Subcutaneous abdominal adipose tissue (tissue), 5 donors: ENCODE data around the gene RFFL.
"Not testable (repeated sequence)": the region's sequence is repeated elsewhere in the genome, so short reads cannot be mapped to it uniquely, and the experiment has no call there.

Experiments used
- H3K27ac ChIP-seq: one replicate; pipeline ENCODE4 v1.7.0; 2013; ENCODE audit warnings: low read depth, mild to moderate bottlenecking, inconsistent platforms, low read length, moderate library complexity
- H3K27me3 ChIP-seq, 5 donors: one replicate each; pipeline ENCODE4 v1.7.0; 2013; ENCODE audit warnings: low read length in 5 of 5, inconsistent platforms in 1 of 5; ENCODE audit not compliant: control insufficient read depth in 5 of 5, insufficient read depth in 4 of 5
- H3K36me3 ChIP-seq, 5 donors: one replicate each; pipeline ENCODE4 v1.7.0; 2013; ENCODE audit warnings: low read length in 5 of 5; ENCODE audit not compliant: control insufficient read depth in 5 of 5, insufficient read depth in 5 of 5
- H3K4me1 ChIP-seq, 5 donors: one replicate each; pipeline ENCODE4 v1.7.0; 2013; ENCODE audit warnings: low read length in 5 of 5, mild to moderate bottlenecking in 3 of 5, moderate library complexity in 1 of 5; ENCODE audit not compliant: control insufficient read depth in 5 of 5, insufficient read depth in 5 of 5
- H3K4me3 ChIP-seq, 5 donors: one replicate each; pipeline ENCODE4 v1.7.0; 2013; ENCODE audit warnings: low read length in 5 of 5, low read depth in 1 of 5
- H3K9ac ChIP-seq, 5 donors: one replicate each; pipeline ENCODE4 v1.7.0; 2013; ENCODE audit warnings: low read length in 5 of 5, mild to moderate bottlenecking in 4 of 5, moderate library complexity in 3 of 5
- H3K9me3 ChIP-seq, 5 donors: one replicate each; pipeline ENCODE4 v1.7.0; 2013; ENCODE audit warnings: low read length in 5 of 5; ENCODE audit not compliant: control insufficient read depth in 5 of 5
- donor health status: healthy.
- donor health status: healthy.
- donor health status: healthy.
- donor health status: healthy.
- donor health status: healthy.

Gene RFFL

DNA sequence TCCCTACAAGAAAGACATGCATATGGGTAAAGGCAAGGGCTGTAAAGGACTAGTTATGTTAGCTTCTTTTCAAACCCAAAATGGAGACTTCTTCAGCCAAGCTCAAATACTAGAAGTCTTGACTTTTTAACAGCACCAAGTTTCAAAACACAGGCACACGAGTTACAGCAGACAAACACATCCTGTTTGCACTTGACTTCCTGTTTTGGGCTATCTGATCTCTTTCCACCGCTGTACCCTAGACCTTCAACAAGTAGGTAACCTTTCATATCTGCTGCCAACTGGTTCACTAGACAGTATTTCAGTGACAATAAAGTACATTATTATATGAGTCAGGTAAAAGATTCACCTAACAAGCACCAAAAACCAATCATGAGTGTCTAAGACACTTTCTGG, 12.3 kb downstream of the RFFL start:
- H3K9ac ChIP-seq, result peak overlapping the region in 4 of 5 donors; percentile 0 to 48 (median 32)
- H3K4me3 ChIP-seq, result peak overlapping the region in 2 of 5 donors; percentile 40 to 46
- no peaks in the 10 kb centered on the region for H3K27me3 ChIP-seq
- peak overlapping the region; percentile 50 for H3K27ac ChIP-seq
- peaks cover 4 to 45% (median 38%) of the 10 kb centered on the region in 5 donors for H3K4me1 ChIP-seq
- no peaks in the 10 kb centered on the region for H3K36me3 ChIP-seq
- H3K9me3 ChIP-seq, result no peaks in the 10 kb centered on the region

DNA sequence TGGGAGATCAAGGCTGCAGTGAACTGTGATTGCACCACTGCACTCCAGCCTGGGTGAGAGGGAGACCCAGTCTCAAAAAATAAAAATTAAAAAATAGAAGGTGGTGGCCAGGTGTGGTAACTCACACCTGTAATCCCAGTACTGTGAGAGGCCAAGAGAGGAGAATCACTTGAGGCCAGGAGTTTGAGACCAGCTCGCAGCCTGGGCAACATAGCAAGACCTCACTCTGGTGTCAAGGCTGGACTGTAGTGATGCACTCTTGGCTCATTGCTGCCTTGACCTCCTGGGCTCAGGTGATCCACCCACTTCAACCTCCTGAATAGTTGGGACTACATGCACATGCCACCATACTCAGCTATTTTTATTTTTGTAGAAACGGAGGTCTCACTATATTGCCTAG, 13.3 kb downstream of the RFFL start:
- Histone ChIP-seq H3K4me3 (no peak overlapping the region), H3K4me1 (peaks cover 4 to 51% (median 40%) of the 10 kb centered on the region in 5 donors), H3K27me3 (no peaks in the 10 kb centered on the region), H3K27ac (no peak overlapping the region), H3K9me3 (no peaks in the 10 kb centered on the region), H3K36me3 (no peaks in the 10 kb centered on the region), H3K9ac (no peak overlapping the region)

DNA sequence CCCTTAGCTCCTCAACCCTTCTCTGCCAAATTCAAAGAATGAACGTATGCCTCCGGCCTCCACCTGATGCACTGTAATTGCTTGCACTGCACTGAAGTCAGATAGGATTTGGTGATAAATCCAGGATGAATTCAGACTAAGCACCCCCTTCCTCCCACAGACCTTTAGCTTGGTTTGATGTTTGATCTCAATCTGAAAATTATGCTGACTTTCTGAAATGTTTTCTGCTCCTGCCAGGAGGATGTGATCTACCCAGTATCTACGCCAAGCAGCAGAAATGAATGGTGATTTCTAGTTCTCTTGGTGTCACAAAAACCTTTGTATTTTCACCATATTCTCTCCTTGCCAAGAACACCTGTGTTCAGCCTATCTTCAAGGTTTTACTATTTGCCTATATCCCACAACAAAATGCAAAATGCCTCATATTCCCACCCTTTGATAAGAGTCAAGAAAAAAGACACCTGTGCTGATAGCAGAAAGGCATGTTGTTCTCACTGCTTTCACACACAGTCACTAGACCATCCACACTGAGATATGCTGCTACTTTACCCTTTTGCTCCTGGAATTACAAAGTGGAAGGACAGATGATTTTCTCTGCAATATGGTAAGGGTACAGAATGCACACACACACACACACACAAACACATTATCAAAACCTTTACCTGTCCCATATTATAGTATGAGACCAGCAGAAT, 14.7 kb downstream of the RFFL start:
- Histone ChIP-seq H3K27me3 (no peaks in the 10 kb centered on the region), H3K36me3 (no peaks in the 10 kb centered on the region), H3K9me3 (no peaks in the 10 kb centered on the region), H3K27ac (no peak overlapping the region), H3K4me1 (peaks cover 4 to 51% (median 40%) of the 10 kb centered on the region in 5 donors), H3K4me3 (no peak overlapping the region), H3K9ac (no peak overlapping the region)

DNA sequence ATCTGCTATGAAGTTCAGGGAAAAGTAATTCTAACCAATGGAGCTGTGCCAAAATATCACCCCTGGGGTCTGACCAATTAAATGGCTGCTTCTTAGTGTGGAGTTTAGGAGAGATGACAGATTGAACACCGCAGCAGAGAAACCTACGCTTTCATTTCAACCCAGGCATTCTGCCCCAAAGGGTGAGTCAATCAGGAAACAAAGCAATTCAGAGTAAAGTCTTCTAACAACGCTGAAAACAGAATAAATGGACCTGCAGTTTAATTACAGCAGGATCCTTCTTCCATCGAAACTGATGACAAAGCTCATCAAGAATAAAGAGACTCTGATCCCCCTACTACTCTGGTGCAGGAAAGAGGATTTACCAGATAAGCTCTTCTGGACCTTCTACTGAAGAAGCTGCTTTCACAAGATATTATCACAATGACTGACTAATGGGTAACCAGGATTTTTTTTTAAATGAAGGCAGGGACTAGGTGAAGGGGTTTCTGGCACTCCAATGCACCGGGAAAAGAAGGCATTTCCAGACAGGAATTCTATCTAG, 16.7 kb downstream of the RFFL start:
- H3K27me3 ChIP-seq, result no peaks in the 10 kb centered on the region
- peak overlapping the region in 1 of 5 donors; percentile 26 for H3K9ac ChIP-seq
- H3K4me1 ChIP-seq, result peaks cover 4 to 40% (median 31%) of the 10 kb centered on the region in 5 donors
- H3K4me3 ChIP-seq, result peak overlapping the region in 1 of 5 donors; percentile 7
- no peaks in the 10 kb centered on the region for H3K9me3 ChIP-seq
- H3K36me3 ChIP-seq, result no peaks in the 10 kb centered on the region
- no peak overlapping the region for H3K27ac ChIP-seq

DNA sequence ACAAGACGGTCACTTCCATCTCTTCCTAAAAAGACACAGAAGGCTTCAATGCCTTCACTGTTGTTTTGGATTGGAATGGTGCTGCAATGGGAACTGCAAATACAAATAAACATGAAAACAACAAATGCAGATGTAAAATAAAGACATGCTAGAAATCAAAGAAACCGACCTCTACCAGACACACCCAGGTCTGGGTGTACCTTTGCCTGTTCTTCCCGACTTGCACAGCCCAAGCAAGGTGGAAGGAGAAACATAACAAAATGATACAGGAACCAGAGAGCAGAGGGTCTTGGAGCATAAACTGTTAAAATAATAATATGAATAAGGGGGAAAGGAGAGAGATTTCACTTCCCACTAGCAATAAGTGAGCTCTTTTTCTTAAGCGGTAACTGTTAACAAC, 17.3 kb downstream of the RFFL start:
- Histone ChIP-seq H3K36me3 (no peaks in the 10 kb centered on the region), H3K4me1 (peaks cover 4 to 34% (median 25%) of the 10 kb centered on the region in 5 donors), H3K4me3 (no peak overlapping the region), H3K27me3 (no peaks in the 10 kb centered on the region), H3K9ac (no peak overlapping the region), H3K9me3 (no peaks in the 10 kb centered on the region), H3K27ac (no peak overlapping the region)

DNA sequence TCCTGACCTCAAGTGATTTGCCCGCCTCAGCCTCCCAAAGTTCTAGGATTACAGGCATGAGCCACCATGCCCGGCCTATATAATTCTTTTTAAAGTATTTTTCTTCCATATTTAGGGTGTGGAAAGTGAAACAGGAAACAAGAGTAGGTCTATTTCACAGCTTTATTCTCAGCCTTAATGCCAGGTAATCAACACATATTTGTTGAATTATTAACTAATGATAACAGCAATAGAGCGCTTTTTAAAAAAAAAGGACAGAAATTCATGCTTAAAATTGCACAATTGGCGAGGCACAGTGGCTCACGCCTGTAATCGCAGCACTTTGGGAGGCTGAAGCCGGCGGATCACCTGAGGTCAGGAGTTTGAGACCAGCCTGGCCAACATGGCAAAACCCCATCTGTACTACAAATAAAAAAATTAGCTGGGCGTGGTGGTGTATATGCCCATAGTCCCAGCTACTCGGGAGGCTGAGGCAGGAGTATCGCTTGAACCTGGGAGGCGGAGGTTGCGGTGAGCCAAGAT, 18.0 kb downstream of the RFFL start:
- not testable (repeated sequence) for H3K36me3 ChIP-seq, H3K9ac ChIP-seq, H3K27me3 ChIP-seq, H3K27ac ChIP-seq, H3K9me3 ChIP-seq, H3K4me3 ChIP-seq
- H3K4me1 ChIP-seq, result peaks cover 4 to 28% (median 21%) of the 10 kb centered on the region in 5 donors

DNA sequence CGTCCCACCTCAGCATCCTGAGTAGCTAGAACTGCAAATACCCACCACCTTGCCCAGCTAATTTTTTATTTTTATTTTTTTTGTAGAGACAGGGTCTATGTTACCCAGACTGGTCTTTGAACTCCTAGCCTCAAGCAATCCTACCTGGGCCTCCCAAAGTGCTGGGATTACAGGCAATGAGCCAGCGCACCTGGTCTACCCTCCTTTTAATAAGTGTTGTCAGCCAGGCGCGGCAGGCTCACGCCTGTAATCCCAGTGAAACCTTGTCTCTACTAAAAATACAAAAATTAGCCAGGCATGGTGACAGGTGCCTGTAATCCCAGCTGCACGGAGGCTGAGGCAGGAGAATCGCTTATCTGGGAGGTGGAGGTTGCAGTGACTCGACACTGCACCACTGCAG, 19.3 kb downstream of the RFFL start:
- Histone ChIP-seq H3K36me3 (no peaks in the 10 kb centered on the region), H3K4me1 (peaks cover 4 to 25% (median 17%) of the 10 kb centered on the region in 5 donors), H3K4me3 (no peak overlapping the region), H3K9me3 (no peaks in the 10 kb centered on the region), H3K27ac (no peak overlapping the region), H3K27me3 (no peaks in the 10 kb centered on the region), H3K9ac (no peak overlapping the region)

DNA sequence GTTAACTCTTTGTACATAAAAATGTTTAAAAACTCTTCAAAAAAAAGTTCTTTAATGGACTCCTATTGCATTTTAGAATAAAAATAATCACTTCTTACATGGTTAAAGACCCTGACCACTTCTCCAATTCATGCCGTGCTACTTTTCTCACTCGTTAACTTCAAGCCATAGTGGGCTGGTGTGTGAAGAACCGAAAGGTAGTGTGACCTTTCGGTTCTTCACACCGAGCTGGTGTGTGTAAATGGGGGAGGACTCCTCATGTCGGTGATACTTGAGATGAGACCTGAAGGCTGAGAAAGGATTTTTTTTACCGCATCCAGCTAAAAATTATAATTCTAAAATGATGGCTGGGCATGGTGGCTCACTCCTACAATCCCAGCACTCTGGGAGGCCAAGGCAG, 22.1 kb downstream of the RFFL start:
- Histone ChIP-seq H3K4me3 (no peak overlapping the region), H3K27ac (no peak overlapping the region), H3K9ac (no peak overlapping the region), H3K4me1 (peaks cover 0 to 10% (median 7%) of the 10 kb centered on the region in 5 donors), H3K27me3 (no peaks in the 10 kb centered on the region), H3K9me3 (no peaks in the 10 kb centered on the region), H3K36me3 (peaks cover 0 to 2% (median 0%) of the 10 kb centered on the region in 5 donors)

DNA sequence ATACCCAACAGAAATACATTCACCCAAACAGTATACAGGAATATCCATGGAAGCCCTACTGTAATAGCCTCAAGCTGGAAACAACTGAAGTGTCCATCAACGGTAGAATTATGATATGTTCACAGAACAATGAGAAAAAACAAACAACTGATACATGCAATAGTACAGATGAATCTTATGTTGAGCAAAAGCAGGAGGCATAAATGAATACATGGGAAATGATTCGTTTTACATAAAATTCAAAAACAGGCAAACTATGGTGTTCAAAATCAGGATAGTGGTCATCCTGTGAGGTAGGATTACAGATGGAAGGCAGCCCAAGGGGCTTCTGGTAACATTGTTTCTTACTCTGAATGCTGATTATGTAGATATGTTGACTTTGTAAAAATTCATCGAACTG, 25.1 kb downstream of the RFFL start:
- no peak overlapping the region for H3K4me3 ChIP-seq
- H3K4me1 ChIP-seq, result peaks cover 0 to 5% (median 4%) of the 10 kb centered on the region in 5 donors
- no peaks in the 10 kb centered on the region for H3K27me3 ChIP-seq
- H3K9ac ChIP-seq, result no peak overlapping the region
- no peaks in the 10 kb centered on the region for H3K9me3 ChIP-seq
- peaks cover 0 to 2% (median 0%) of the 10 kb centered on the region in 5 donors for H3K36me3 ChIP-seq
- no peak overlapping the region for H3K27ac ChIP-seq

DNA sequence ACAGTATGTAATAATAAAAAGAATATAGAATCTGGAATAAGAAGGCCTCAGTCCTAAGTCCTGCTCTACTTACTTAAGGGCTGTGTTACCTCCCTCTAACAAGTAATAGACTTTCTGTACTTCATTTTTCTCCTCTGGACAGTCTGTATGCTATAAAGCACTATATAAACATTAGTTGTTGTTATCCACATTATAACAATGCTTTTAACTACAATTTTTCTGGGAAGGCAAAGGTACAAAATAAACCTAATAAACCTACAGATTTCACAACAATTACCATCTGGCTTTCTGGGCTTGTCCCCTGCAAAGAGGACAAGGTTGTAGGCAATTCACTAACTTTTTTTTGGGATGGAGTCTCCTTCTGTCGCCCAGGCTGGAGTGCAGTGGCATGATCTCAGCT, 32.7 kb downstream of the RFFL start:
- no peaks in the 10 kb centered on the region for H3K9me3 ChIP-seq
- H3K27ac ChIP-seq, result no peak overlapping the region
- H3K4me1 ChIP-seq, result no peaks in the 10 kb centered on the region
- no peak overlapping the region for H3K4me3 ChIP-seq
- peaks cover 3 to 8% (median 7%) of the 10 kb centered on the region in 5 donors for H3K36me3 ChIP-seq
- H3K9ac ChIP-seq, result no peak overlapping the region
- no peaks in the 10 kb centered on the region for H3K27me3 ChIP-seq
